ENCODE data around the gene WFDC12. TPM values are rescaled to one million over a fixed set of nuclear protein-coding genes. Genes with fewer than 3 reads are reported as not detected.

WFDC12 gene
- polyA plus RNA-seq, 1 experiment, result not detected

DNA sequence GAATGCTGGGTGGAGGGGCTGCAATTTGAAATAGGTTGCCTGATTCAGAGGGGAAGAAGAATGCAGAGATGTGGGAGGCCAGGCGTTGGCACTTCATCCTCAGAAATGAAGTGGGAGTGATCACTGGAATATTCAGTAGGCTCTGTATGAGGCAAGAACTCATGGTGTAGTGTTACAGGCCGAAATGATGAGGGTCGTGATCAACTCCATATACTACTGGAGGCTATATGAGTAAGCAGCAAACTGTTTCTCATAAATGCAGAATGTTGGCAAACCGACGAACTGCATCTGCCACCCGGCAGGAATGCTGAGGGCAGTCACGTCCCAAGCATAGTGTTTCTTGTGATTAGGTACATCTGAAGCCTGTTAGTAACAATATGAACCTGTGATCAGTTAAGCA, 36.0 kb downstream of the WFDC12 start:
- no peak for TF ChIP-seq CTCF (IDR thresholded peaks at IDR 0.05; ENCODE audit: low read depth, low read length)
- Histone ChIP-seq H3K9me3 (ENCODE audit: control insufficient read depth, insufficient read depth, low read length) (no peaks in the 10 kb centered on the region), H3K27ac (ENCODE audit: low read depth, low read length) (peak overlapping the region; percentile 72), H3K4me3 (ENCODE audit: low read depth, low read length) (no peak overlapping the region), H3K27me3 (ENCODE audit: control insufficient read depth, insufficient read depth, low read length) (no peaks in the 10 kb centered on the region)
- POLR2A ChIA-PET, result no interaction called here
- peak; percentile 54 for DNase-seq (ENCODE audit: low read depth, low spot score)
- CTCF ChIA-PET, result interaction anchor here (1.1 to 3.4 kb wide), 2 partner anchors 8 to 44 kb away, joined by 4 to 25 read pairs; no protein-coding TSS in a partner anchor

GRCh38 chr20:45087814-45088213, 36.5 kb downstream of the WFDC12 start:
- H3K27me3 ChIP-seq (ENCODE audit: control insufficient read depth, insufficient read depth, low read length), result no peaks in the 10 kb centered on the region
- ChIA-PET POLR2A (no interaction called here), CTCF (interaction anchor here (1.0 to 3.4 kb wide), 3 partner anchors 8 to 44 kb away, joined by 3 to 25 read pairs (median 8); no protein-coding TSS in a partner anchor)
- no peak for DNase-seq (ENCODE audit: low read depth, low spot score)
- H3K9me3 ChIP-seq (ENCODE audit: control insufficient read depth, insufficient read depth, low read length), result no peaks in the 10 kb centered on the region
- H3K4me3 ChIP-seq (ENCODE audit: low read depth, low read length), result no peak overlapping the region
- H3K27ac ChIP-seq (ENCODE audit: low read depth, low read length), result peak overlapping the region; percentile 72
- no peak for TF ChIP-seq CTCF (IDR thresholded peaks at IDR 0.05; ENCODE audit: low read depth, low read length)

DNA sequence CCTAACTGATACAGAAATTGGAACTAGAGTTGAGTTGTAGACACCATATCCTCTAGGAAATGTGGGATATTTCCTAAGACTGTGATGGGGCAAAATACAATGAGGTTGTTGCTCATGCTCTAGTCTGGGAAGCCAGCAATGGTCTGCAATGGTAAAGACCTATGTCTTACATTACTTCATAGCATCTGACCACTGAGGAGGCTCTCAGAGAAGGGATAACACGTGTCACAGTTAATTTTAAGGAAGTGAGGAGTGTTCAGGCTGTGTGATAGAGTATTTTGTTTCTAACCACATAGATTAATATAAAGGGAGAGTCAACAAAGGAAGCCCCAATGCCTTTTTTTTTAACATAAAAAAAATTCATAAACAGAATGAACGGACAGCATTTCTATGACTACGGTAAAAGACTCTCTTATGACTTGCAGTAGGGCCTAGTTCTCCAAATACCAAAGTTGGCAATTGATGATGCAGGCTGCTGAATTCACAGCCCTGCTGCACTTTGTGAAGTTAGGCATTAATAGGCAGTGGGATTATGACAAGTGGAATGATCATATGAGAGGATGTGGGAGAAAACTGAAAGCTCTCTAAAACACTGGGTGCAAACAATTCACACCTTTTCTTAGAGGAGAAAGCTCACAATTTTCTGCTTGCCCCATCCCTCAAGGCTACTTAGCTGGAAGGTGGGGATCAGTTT, 37.0 kb downstream of the WFDC12 start:
- Histone ChIP-seq H3K27me3 (ENCODE audit: control insufficient read depth, insufficient read depth, low read length) (no peaks in the 10 kb centered on the region), H3K9me3 (ENCODE audit: control insufficient read depth, insufficient read depth, low read length) (no peaks in the 10 kb centered on the region), H3K4me3 (ENCODE audit: low read depth, low read length) (no peak overlapping the region), H3K27ac (ENCODE audit: low read depth, low read length) (no peak overlapping the region)
- TF ChIP-seq CTCF (IDR thresholded peaks at IDR 0.05; ENCODE audit: low read depth, low read length), result no peak
- ChIA-PET POLR2A (no interaction called here), CTCF (interaction anchor here (1.0 to 3.4 kb wide), 4 partner anchors 9 to 45 kb away, joined by 3 to 25 read pairs (median 6); no protein-coding TSS in a partner anchor)
- DNase-seq (ENCODE audit: low read depth, low spot score), result no peak

DNA sequence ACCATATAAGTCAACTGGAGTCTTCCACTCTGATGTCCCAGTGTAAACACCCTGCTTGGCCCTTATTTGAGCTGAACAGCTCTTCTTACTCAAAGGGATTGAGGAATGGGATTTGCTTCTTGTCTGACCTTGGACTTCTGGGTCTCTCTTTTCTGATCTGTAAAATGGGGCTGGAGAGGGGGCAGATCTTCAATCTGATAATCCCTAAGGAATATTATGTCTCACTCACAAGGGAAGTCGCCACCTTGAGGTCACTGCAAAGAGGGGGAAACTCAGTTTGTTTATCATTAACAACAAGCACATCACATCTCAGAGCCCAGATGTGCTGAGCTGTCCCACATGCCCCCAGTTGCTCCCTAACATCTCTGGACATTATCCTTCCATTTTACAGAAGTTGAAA, 38.4 kb downstream of the WFDC12 start:
- Histone ChIP-seq H3K27me3 (ENCODE audit: control insufficient read depth, insufficient read depth, low read length) (no peaks in the 10 kb centered on the region), H3K27ac (ENCODE audit: low read depth, low read length) (no peak overlapping the region), H3K9me3 (ENCODE audit: control insufficient read depth, insufficient read depth, low read length) (no peaks in the 10 kb centered on the region), H3K4me3 (ENCODE audit: low read depth, low read length) (no peak overlapping the region)
- ChIA-PET POLR2A (no interaction called here), CTCF (interaction anchor here (1.2 to 3.4 kb wide), 4 partner anchors 10 to 74 kb away, joined by 3 to 25 read pairs (median 6); no protein-coding TSS in a partner anchor)
- TF ChIP-seq CTCF (IDR thresholded peaks at IDR 0.05; ENCODE audit: low read depth, low read length), result no peak
- DNase-seq (ENCODE audit: low read depth, low spot score), result no peak

DNA sequence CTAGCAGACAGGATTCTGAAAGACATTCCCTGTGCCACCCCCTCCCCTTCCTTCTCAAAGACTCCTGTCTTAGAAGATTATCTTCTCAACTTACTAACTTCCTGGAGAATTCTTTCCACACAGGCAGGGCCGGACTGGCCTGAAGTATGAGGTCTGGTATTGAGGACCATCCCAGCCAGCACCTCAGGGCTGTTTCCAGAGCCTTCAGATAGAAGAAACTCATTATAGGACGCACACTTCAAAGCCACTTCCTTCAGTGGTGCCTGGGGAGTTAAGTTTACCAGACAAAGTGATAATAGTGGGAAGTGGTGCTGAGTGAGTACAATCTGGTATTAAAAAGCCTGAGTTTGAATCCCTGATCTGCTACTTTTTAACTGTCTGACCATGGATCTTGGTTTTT, 39.0 kb downstream of the WFDC12 start:
- POLR2A ChIA-PET, result no interaction called here
- CTCF ChIA-PET, result interaction anchor here (1.5 to 3.4 kb wide), 2 partner anchors 11 to 74 kb away, joined by 4 to 25 read pairs; no protein-coding TSS in a partner anchor
- H3K27me3 ChIP-seq (ENCODE audit: control insufficient read depth, insufficient read depth, low read length), result no peaks in the 10 kb centered on the region
- no peak for TF ChIP-seq CTCF (IDR thresholded peaks at IDR 0.05; ENCODE audit: low read depth, low read length)
- DNase-seq (ENCODE audit: low read depth, low spot score), result no peak
- no peak overlapping the region for H3K27ac ChIP-seq (ENCODE audit: low read depth, low read length)
- no peaks in the 10 kb centered on the region for H3K9me3 ChIP-seq (ENCODE audit: control insufficient read depth, insufficient read depth, low read length)
- H3K4me3 ChIP-seq (ENCODE audit: low read depth, low read length), result no peak overlapping the region

All from AG04450 (cell line).